ENCODE results near the gene PROK1. TPM values are rescaled to one million over a fixed set of nuclear protein-coding genes. Genes with fewer than 3 reads are reported as not detected.

The PROK1 gene
- total RNA-seq, 4 donors from 2014 or later = 0.72 to 4.2 TPM; not detected in 2

GRCh38 chr1:110420023-110420662 lies 30.8 kb upstream of the PROK1 start:
- TF ChIP-seq EP300 (IDR thresholded peaks at IDR 0.05) (no peak), POLR2AphosphoS5 (IDR thresholded peaks at IDR 0.05) (no peak), CTCF (IDR thresholded peaks at IDR 0.05) (no peak), POLR2A (IDR thresholded peaks at IDR 0.05) (no peak)
- Histone ChIP-seq H3K4me3 (no peak overlapping the region), H3K27ac (peak overlapping the region; percentile 75), H3K27me3 (no peaks in the 10 kb centered on the region), H3K4me1 (peaks cover 9% of the 10 kb centered on the region), H3K9me3 (no peaks in the 10 kb centered on the region), H3K36me3 (no peaks in the 10 kb centered on the region)
- DNase-seq (ENCODE audit: low spot score in 2 of 2) = no peak
- WGBS = 85% methylated on average over 10 of the region's 10 CpGs

GRCh38 chr1:110420874-110421793 lies 29.8 kb upstream of the PROK1 start:
- no peaks in the 10 kb centered on the region for H3K9me3 ChIP-seq

GRCh38 chr1:110424699-110425611 lies 26.0 kb upstream of the PROK1 start:
- Histone ChIP-seq H3K4me1 (peaks cover 14% of the 10 kb centered on the region), H3K27me3 (no peaks in the 10 kb centered on the region), H3K4me3 (no peak overlapping the region), H3K36me3 (no peaks in the 10 kb centered on the region), H3K27ac (peak overlapping the region; percentile 81), H3K9me3 (no peaks in the 10 kb centered on the region)
- no peak for DNase-seq (ENCODE audit: low spot score in 2 of 2)
- WGBS = 72% methylated on average over 9 of the region's 9 CpGs
- TF ChIP-seq POLR2A (IDR thresholded peaks at IDR 0.05) (no peak), POLR2AphosphoS5 (IDR thresholded peaks at IDR 0.05) (peak in 1 of 3 donors; percentile 79)

More at GRCh38 chr1:110420874-110421793, 29.8 kb upstream of the PROK1 start:
- peaks cover 9% of the 10 kb centered on the region for H3K4me1 ChIP-seq
- peak overlapping the region; percentile 76 for H3K27ac ChIP-seq
- no peak for DNase-seq (ENCODE audit: low spot score in 2 of 2)
- TF ChIP-seq EP300 (IDR thresholded peaks at IDR 0.05) = no peak
- TF ChIP-seq CTCF (IDR thresholded peaks at IDR 0.05) = no peak
- TF ChIP-seq POLR2AphosphoS5 (IDR thresholded peaks at IDR 0.05) = no peak
- no peak for TF ChIP-seq POLR2A (IDR thresholded peaks at IDR 0.05)
- no peak overlapping the region for H3K4me3 ChIP-seq
- WGBS = 45% methylated on average over 2 of the region's 2 CpGs
- no peaks in the 10 kb centered on the region for H3K27me3 ChIP-seq
- H3K36me3 ChIP-seq = no peaks in the 10 kb centered on the region

- no peaks in the 10 kb centered on the region for H3K9me3 ChIP-seq
- TF ChIP-seq POLR2AphosphoS5 (IDR thresholded peaks at IDR 0.05) = no peak
- TF ChIP-seq CTCF (IDR thresholded peaks at IDR 0.05) = no peak
- no peak for TF ChIP-seq POLR2A (IDR thresholded peaks at IDR 0.05)
- no peak for TF ChIP-seq EP300 (IDR thresholded peaks at IDR 0.05)
- H3K4me1 ChIP-seq = peaks cover 14% of the 10 kb centered on the region
- no peak overlapping the region for H3K4me3 ChIP-seq
- peak overlapping the region; percentile 81 for H3K27ac ChIP-seq
- H3K27me3 ChIP-seq = peaks cover 2% of the 10 kb centered on the region
- peak; percentile 87 to 88 for DNase-seq (ENCODE audit: low spot score in 2 of 2)
- 76% methylated on average over 9 of the region's 9 CpGs for WGBS
- H3K36me3 ChIP-seq = no peaks in the 10 kb centered on the region
Measured at GRCh38 chr1:110425612-110426152, 25.3 kb upstream of the PROK1 start.

- Histone ChIP-seq H3K36me3 (no peaks in the 10 kb centered on the region), H3K9me3 (no peaks in the 10 kb centered on the region), H3K27me3 (peaks cover 11% of the 10 kb centered on the region), H3K4me1 (peaks cover 10% of the 10 kb centered on the region), H3K4me3 (no peak overlapping the region), H3K27ac (no peak overlapping the region)
- no peak for DNase-seq (ENCODE audit: low spot score in 2 of 2)
- 82% methylated on average over 4 of the region's 4 CpGs for WGBS
- TF ChIP-seq CTCF (IDR thresholded peaks at IDR 0.05) (no peak), EP300 (IDR thresholded peaks at IDR 0.05) (no peak), POLR2A (IDR thresholded peaks at IDR 0.05) (no peak)
Measured at GRCh38 chr1:110426854-110427253, 24.1 kb upstream of the PROK1 start.

Data from suprapubic skin (tissue), 4 donors.